OCI-LY7 (cell line): ENCODE measurements around the gene NMRK2. TPM values are rescaled to one million over a fixed set of nuclear protein-coding genes. Genes with fewer than 3 reads are reported as not detected.

ENCODE experiments used
- BruUV-seq: library from RNA; stranded (reverse); fragments of 400-500 nt; replicated peaks from 2 replicates; lab custom pipeline; 2021; lab: Mats Ljungman, UMichigan
- CTCF ChIA-PET: fragments of 300-600 bp; sonication (Branson Sonifier 250); formaldehyde crosslinking; loops from one replicate; lab custom pipeline; 2022; ENCODE audit warnings: antibody characterized with exemption; ENCODE audit not compliant: unreplicated experiment; lab: Charles Lee
- POLR2A ChIA-PET: fragments of 300-600 bp; sonication (Branson Sonifier 250); formaldehyde crosslinking; loops from one replicate; lab custom pipeline; 2022; ENCODE audit warnings: antibody characterized with exemption; lab: Charles Lee
- DNase-seq: peaks from one replicate; pipeline ENCODE4 v3.0.0-alpha.2; 2015; ENCODE audit warnings: low spot score
- H2AFZ ChIP-seq: fragments of 200-600 bp; sonication (generic), shearing (Covaris generic); 2 replicates; pipeline ENCODE4 v1.6.1; 2014; ENCODE audit warnings: mild to moderate bottlenecking, antibody characterized with exemption, low read length, moderate library complexity
- H3K27ac ChIP-seq: fragments of 200-600 bp; sonication (generic); 2 replicates; pipeline ENCODE4 v1.5.1; 2014; ENCODE audit warnings: mixed run types, low read depth, mild to moderate bottlenecking, moderate library complexity, low read length, inconsistent platforms; ENCODE audit not compliant: poor library complexity, severe bottlenecking
- H3K36me3 ChIP-seq: fragments of 200-600 bp; sonication (generic); 2 replicates; pipeline ENCODE4 v1.6.1; 2014; ENCODE audit warnings: mild to moderate bottlenecking, antibody characterized with exemption, low read length, moderate library complexity, mixed read lengths; ENCODE audit not compliant: insufficient read depth
- H3K4me1 ChIP-seq: fragments of 200-600 bp; sonication (generic); 2 replicates; pipeline ENCODE4 v1.5.1; 2014; ENCODE audit warnings: mild to moderate bottlenecking, low read length; ENCODE audit not compliant: insufficient read depth, poor library complexity, severe bottlenecking
- H3K4me2 ChIP-seq: fragments of 200-600 bp; sonication (generic); 2 replicates; pipeline ENCODE4 v1.6.1; 2014; ENCODE audit warnings: mild to moderate bottlenecking, low read length
- H3K4me3 ChIP-seq: fragments of 200-600 bp; sonication (generic); 2 replicates; pipeline ENCODE4 v1.5.1; 2014; ENCODE audit warnings: mild to moderate bottlenecking, low read depth, low read length; ENCODE audit not compliant: poor library complexity, severe bottlenecking
- H3K79me2 ChIP-seq: fragments of 200-600 bp; sonication (generic); 2 replicates; pipeline ENCODE4 v1.6.1; 2016; ENCODE audit warnings: low read depth, mild to moderate bottlenecking, low read length, moderate library complexity, mixed read lengths; ENCODE audit not compliant: insufficient read depth
- H3K9me2 ChIP-seq: fragments of 200-600 bp; sonication (generic); 2 replicates; pipeline ENCODE4 v1.6.1; 2016; ENCODE audit warnings: mild to moderate bottlenecking, low read length, mixed read lengths; ENCODE audit not compliant: insufficient read depth
- H3K9me3 ChIP-seq: fragments of 200-600 bp; sonication (generic); 2 replicates; pipeline ENCODE4 v1.6.1; 2014; ENCODE audit warnings: mild to moderate bottlenecking, mixed run types, low read length, mixed read lengths
- H4K20me1 ChIP-seq: fragments of 200-600 bp; sonication (generic); 2 replicates; pipeline ENCODE4 v1.6.1; 2014; ENCODE audit warnings: mild to moderate bottlenecking, antibody characterized with exemption, low read length, moderate library complexity, mixed read lengths; ENCODE audit not compliant: insufficient read depth
- CTCF ChIP-seq: fragments of 200-600 bp; sonication (generic); conservative IDR thresholded peaks from 2 replicates; pipeline ENCODE4 v1.5.1; 2014; ENCODE audit warnings: mild to moderate bottlenecking, antibody characterized with exemption, low read length, moderate library complexity, mixed read lengths
- EZH2phosphoT487 ChIP-seq: fragments of 200-600 bp; sonication (generic); IDR thresholded peaks from 2 replicates; pipeline ENCODE4 v1.6.1; 2018; ENCODE audit warnings: low read depth, borderline replicate concordance, mild to moderate bottlenecking, mixed run types, antibody characterized with exemption, low read length, moderate library complexity, mixed read lengths
- intact Hi-C: fragments of 100-400 bp; cut with micrococcal nuclease; formaldehyde crosslinking; loops from one replicate; pipeline ENCODE4 v1.10.0; 2022; ENCODE audit not compliant: unreplicated experiment
- total RNA-seq, 2 experiments: library from RNA; depleted of rRNA in 1 of 2; stranded (reverse); fragments of >200 nt in 1 of 2; shearing (Covaris generic) in 1 of 2; gene quantifications; 2 replicates each; pipeline ENCODE4 v1.2.3, GENCODE V29; 2014 to 2022

NMRK2 gene
- total RNA-seq, 2 experiments from 2014 or later: not detected

GRCh38 chr19:3949294-3949693 lies 16.4 kb downstream of the NMRK2 start:
- no peak for DNase-seq
- Histone ChIP-seq H3K4me2 (no peak overlapping the region), H3K79me2 (no peaks in the 10 kb centered on the region), H3K36me3 (no peaks in the 10 kb centered on the region), H2AFZ (no peak overlapping the region), H3K9me3 (no peaks in the 10 kb centered on the region), H3K9me2 (no peaks in the 10 kb centered on the region), H3K4me3 (no peak overlapping the region), H3K4me1 (no peaks in the 10 kb centered on the region), H4K20me1 (no peaks in the 10 kb centered on the region), H3K27ac (no peak overlapping the region)
- TF ChIP-seq CTCF: no peak
- TF ChIP-seq EZH2phosphoT487: no peak
- no TSS peak for BruUV-seq
- intact Hi-C loops: no loop called here
- CTCF ChIA-PET: no interaction called here
- POLR2A ChIA-PET: interaction anchor here (0.6 kb wide), 1 partner anchor 198 kb away, joined by 3 read pairs; no protein-coding TSS in a partner anchor

GRCh38 chr19:3949997-3950859 lies 17.4 kb downstream of the NMRK2 start:
- Histone ChIP-seq H3K79me2 (no peaks in the 10 kb centered on the region), H2AFZ (no peak overlapping the region), H3K9me2 (no peaks in the 10 kb centered on the region), H3K9me3 (no peaks in the 10 kb centered on the region), H3K4me2 (no peak overlapping the region), H3K4me3 (no peak overlapping the region), H4K20me1 (no peaks in the 10 kb centered on the region), H3K36me3 (no peaks in the 10 kb centered on the region), H3K27ac (no peak overlapping the region), H3K4me1 (no peaks in the 10 kb centered on the region)
- POLR2A ChIA-PET: no interaction called here
- intact Hi-C loops: no loop called here
- no peak for DNase-seq
- CTCF ChIA-PET: no interaction called here
- no peak for TF ChIP-seq CTCF
- no peak for TF ChIP-seq EZH2phosphoT487
- BruUV-seq: no TSS peak
